H1 (cell line): ENCODE measurements around the gene BBS2. TPM values are rescaled to one million over a fixed set of nuclear protein-coding genes. Genes with fewer than 3 reads are reported as not detected.

ENCODE experiments used
- CBX8 ChIP-seq: fragments of 300-800, 300-1000 bp; sonication (generic); IDR thresholded peaks from 2 replicates; pipeline ENCODE4 v1.7.1; 2016; ENCODE audit warnings: low read depth, low read length, borderline replicate concordance
- MAFK ChIP-seq: IDR thresholded peaks from 2 replicates; pipeline ENCODE4 v1.6.1; 2012; ENCODE audit warnings: low read depth, mild to moderate bottlenecking, improper control_type of control experiment, low read length
- polyA plus RNA-seq, 7 experiments: library from polyadenylated mRNA; depleted of rRNA in 3 of 7; stranded (reverse) in 5 of 7; unstranded in 2 of 7; fragments of >200 nt in 5 of 7; fragments of 200-250 nt in 2 of 7; gene quantifications; 1 replicate in 5 of 7; 2 replicates in 1 of 7; 4 replicates in 1 of 7; pipeline versions ENCODE4 v1.2.1 to v1.2.3, GENCODE V29; 2011 to 2013; ENCODE audit warnings: missing spikeins in 2 of 7, mixed read lengths in 2 of 7
- total RNA-seq: library from RNA; stranded (reverse); fragmentation: NEBNext Ultra II Directional; extraction: Animal tissue kit (Norgen Biotek cat#: 25700); gene quantifications from 2 replicates; pipeline ENCODE4 v1.2.1, GENCODE V29; 2021
- TF ChIP-seq, protein P1 (sequence below): IDR thresholded peaks from 2 replicates; pipeline ENCODE4 v1.6.1; 2012; ENCODE audit warnings: inconsistent platforms

BBS2 gene
- total and polyA plus RNA-seq, 2 of the 8 experiments (the other 6 are each of a cell fraction or from before 2014, with no cell fraction given): 12.3 to 15.1 TPM

DNA sequence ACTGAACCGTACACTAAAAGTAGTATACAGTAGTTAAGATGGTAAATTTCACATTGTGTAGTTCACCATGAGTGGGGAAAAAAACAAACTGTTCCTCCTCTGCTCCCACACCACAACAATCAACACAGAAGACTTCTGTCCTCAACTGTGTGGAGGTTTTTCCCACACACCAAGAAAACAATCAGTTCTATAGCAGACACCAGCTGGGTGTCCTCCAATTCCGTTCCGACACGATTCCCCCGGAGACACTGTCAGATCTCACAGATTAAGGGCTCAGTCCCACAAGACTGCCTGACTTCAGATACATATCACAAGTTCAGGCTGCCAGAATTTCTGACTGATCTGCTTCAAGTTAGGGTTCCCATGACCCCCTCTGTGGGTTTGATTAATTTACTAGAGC lies 31.8 kb downstream of the BBS2 start (continued):
- TF ChIP-seq MAFK: no peak
- TF ChIP-seq CBX8: no peak
- TF ChIP-seq, protein P1, sequence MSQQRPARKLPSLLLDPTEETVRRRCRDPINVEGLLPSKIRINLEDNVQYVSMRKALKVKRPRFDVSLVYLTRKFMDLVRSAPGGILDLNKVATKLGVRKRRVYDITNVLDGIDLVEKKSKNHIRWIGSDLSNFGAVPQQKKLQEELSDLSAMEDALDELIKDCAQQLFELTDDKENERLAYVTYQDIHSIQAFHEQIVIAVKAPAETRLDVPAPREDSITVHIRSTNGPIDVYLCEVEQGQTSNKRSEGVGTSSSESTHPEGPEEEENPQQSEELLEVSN: no peak
